HEK293 (cell line): ENCODE data around the gene H3-3A.

Experiments used
- BCL11A ChIP-seq: fragments of 450-650 bp; formaldehyde crosslinking; IDR thresholded peaks from 2 replicates; pipeline ENCODE4 v1.5.1; 2016; ENCODE audit warnings: low read depth, missing biosample characterization, missing genetic modification characterization
- BCL11B ChIP-seq: fragments of 450-650 bp; formaldehyde crosslinking; IDR thresholded peaks from 2 replicates; pipeline ENCODE4 v1.5.1; 2016; ENCODE audit warnings: low read depth, missing biosample characterization, missing genetic modification characterization
- HOXA7 ChIP-seq: sonication (generic); formaldehyde crosslinking; IDR thresholded peaks from 2 replicates; pipeline ENCODE4 v1.8.1; 2022; ENCODE audit warnings: missing genetic modification reagents, borderline replicate concordance
- KLF8 ChIP-seq: fragments of 450-650 bp; formaldehyde crosslinking; IDR thresholded peaks from 2 replicates; pipeline ENCODE4 v1.5.1; 2016; ENCODE audit warnings: missing biosample characterization, missing genetic modification characterization
- MZF1 ChIP-seq: fragments of 450-650 bp; formaldehyde crosslinking; IDR thresholded peaks from 2 replicates; pipeline ENCODE4 v1.5.1; 2017; ENCODE audit warnings: missing biosample characterization, missing genetic modification characterization, borderline replicate concordance
- RBAK ChIP-seq: fragments of 450-650 bp; formaldehyde crosslinking; IDR thresholded peaks from 2 replicates; pipeline ENCODE4 v1.5.1; 2016; ENCODE audit warnings: missing biosample characterization, missing genetic modification characterization
- REPIN1 ChIP-seq: fragments of 450-650 bp; formaldehyde crosslinking; IDR thresholded peaks from 2 replicates; pipeline ENCODE4 v1.5.1; 2017; ENCODE audit warnings: missing biosample characterization, missing genetic modification characterization, low read depth
- SETDB1 ChIP-seq: IDR thresholded peaks from one replicate; pipeline ENCODE4 v1.6.1; 2017; ENCODE audit warnings: mild to moderate bottlenecking, low read length, moderate library complexity, mixed read lengths; ENCODE audit not compliant: insufficient read length
- YY2 ChIP-seq: fragments of 450-650 bp; formaldehyde crosslinking; IDR thresholded peaks from 2 replicates; pipeline ENCODE4 v1.5.1; 2016; ENCODE audit warnings: missing biosample characterization, missing genetic modification characterization
- ZBTB20 ChIP-seq: fragments of 450-650 bp; formaldehyde crosslinking; IDR thresholded peaks from 2 replicates; pipeline ENCODE4 v1.5.1; 2016; ENCODE audit warnings: missing biosample characterization, missing genetic modification characterization
- ZFP3 ChIP-seq: fragments of 450-650 bp; formaldehyde crosslinking; IDR thresholded peaks from 2 replicates; pipeline ENCODE4 v1.5.1; 2016; ENCODE audit warnings: low read depth, missing biosample characterization, missing genetic modification characterization
- ZNF10 ChIP-seq: fragments of 450-650 bp; formaldehyde crosslinking; IDR thresholded peaks from 2 replicates; pipeline ENCODE4 v1.5.1; 2017; ENCODE audit warnings: missing biosample characterization, missing genetic modification characterization
- ZNF112 ChIP-seq: fragments of 450-650 bp; formaldehyde crosslinking; IDR thresholded peaks from 2 replicates; pipeline ENCODE4 v1.5.0; 2017; ENCODE audit warnings: missing biosample characterization, missing genetic modification characterization
- ZNF114 ChIP-seq: fragments of 450-650 bp; formaldehyde crosslinking; IDR thresholded peaks from 2 replicates; pipeline ENCODE4 v1.5.0; 2017; ENCODE audit warnings: missing biosample characterization, missing genetic modification characterization
- ZNF214 ChIP-seq: fragments of 450-650 bp; formaldehyde crosslinking; IDR thresholded peaks from 2 replicates; pipeline ENCODE4 v1.5.1; 2017; ENCODE audit warnings: missing biosample characterization, mild to moderate bottlenecking, missing genetic modification characterization, borderline replicate concordance
- ZNF23 ChIP-seq: fragments of 450-650 bp; formaldehyde crosslinking; IDR thresholded peaks from 2 replicates; pipeline ENCODE4 v1.5.1; 2016; ENCODE audit warnings: missing biosample characterization, missing genetic modification characterization, borderline replicate concordance
- ZNF302 ChIP-seq: fragments of 450-650 bp; formaldehyde crosslinking; IDR thresholded peaks from 2 replicates; pipeline ENCODE4 v1.5.1; 2016; ENCODE audit warnings: missing biosample characterization, missing genetic modification characterization, low read depth
- ZNF341 ChIP-seq: fragments of 450-650 bp; formaldehyde crosslinking; IDR thresholded peaks from 2 replicates; pipeline ENCODE4; 2016; ENCODE audit warnings: low read depth, missing biosample characterization, missing genetic modification characterization
- ZNF354C ChIP-seq: fragments of 450-650 bp; formaldehyde crosslinking; IDR thresholded peaks from 2 replicates; pipeline ENCODE4 v1.5.1; 2016; ENCODE audit warnings: missing biosample characterization, missing genetic modification characterization, low read depth, borderline replicate concordance
- ZNF423 ChIP-seq: fragments of 450-650 bp; formaldehyde crosslinking; IDR thresholded peaks from 2 replicates; pipeline ENCODE4 v1.5.1; 2016; ENCODE audit warnings: missing biosample characterization, missing genetic modification characterization
- ZNF473 ChIP-seq: fragments of 450-650 bp; formaldehyde crosslinking; IDR thresholded peaks from 2 replicates; pipeline ENCODE4 v1.5.1; 2017; ENCODE audit warnings: missing biosample characterization, missing genetic modification characterization
- ZNF561 ChIP-seq: fragments of 450-650 bp; IDR thresholded peaks from 2 replicates; pipeline ENCODE4 v1.5.1; 2018; ENCODE audit warnings: missing biosample characterization, missing genetic modification characterization, borderline replicate concordance
- ZNF571 ChIP-seq: fragments of 450-650 bp; formaldehyde crosslinking; IDR thresholded peaks from 2 replicates; pipeline ENCODE4 v1.5.0; 2017; ENCODE audit warnings: missing biosample characterization, missing genetic modification characterization
- ZNF585B ChIP-seq: fragments of 450-650 bp; formaldehyde crosslinking; IDR thresholded peaks from 2 replicates; pipeline ENCODE4 v1.5.1; 2016; ENCODE audit warnings: missing biosample characterization, missing genetic modification characterization
- ZNF600 ChIP-seq: fragments of 450-650 bp; formaldehyde crosslinking; IDR thresholded peaks from 2 replicates; pipeline ENCODE4 v1.5.1; 2016; ENCODE audit warnings: missing biosample characterization, missing genetic modification characterization
- ZNF610 ChIP-seq: fragments of 450-650 bp; formaldehyde crosslinking; IDR thresholded peaks from 2 replicates; pipeline ENCODE4 v1.5.1; 2016; ENCODE audit warnings: missing biosample characterization, missing genetic modification characterization, borderline replicate concordance
- TF ChIP-seq, protein P1 (sequence below): fragments of 450-650 bp; formaldehyde crosslinking; IDR thresholded peaks from 2 replicates; pipeline ENCODE4 v1.5.1; 2017; ENCODE audit warnings: missing biosample characterization, missing genetic modification characterization
- TF ChIP-seq, protein P2 (sequence below): sonication (generic); formaldehyde crosslinking; IDR thresholded peaks from 2 replicates; pipeline ENCODE4 v1.8.1; 2022; ENCODE audit warnings: mild to moderate bottlenecking, moderate library complexity, missing genetic modification reagents
- TF ChIP-seq, protein P3 (sequence below): fragments of 450-650 bp; formaldehyde crosslinking; IDR thresholded peaks from 2 replicates; pipeline ENCODE4 v1.5.1; 2016; ENCODE audit warnings: missing biosample characterization, missing genetic modification characterization
- TF ChIP-seq, protein P4 (sequence below): fragments of 450-650 bp; formaldehyde crosslinking; IDR thresholded peaks from 2 replicates; pipeline ENCODE4 v1.5.1; 2016; ENCODE audit warnings: missing biosample characterization, missing genetic modification characterization
- TF ChIP-seq, protein P5 (sequence below): fragments of 450-650 bp; formaldehyde crosslinking; IDR thresholded peaks from 2 replicates; pipeline ENCODE4 v1.5.1; 2016; ENCODE audit warnings: missing biosample characterization, missing genetic modification characterization
- TF ChIP-seq, protein P6 (sequence below): fragments of 450-650 bp; formaldehyde crosslinking; IDR thresholded peaks from 2 replicates; pipeline ENCODE4 v1.5.1; 2017; ENCODE audit warnings: missing biosample characterization, missing genetic modification characterization
- TF ChIP-seq, protein P7 (sequence below): fragments of 450-650 bp; formaldehyde crosslinking; IDR thresholded peaks from 2 replicates; pipeline ENCODE4; 2016; ENCODE audit warnings: missing biosample characterization, missing genetic modification characterization

H3-3A gene

DNA sequence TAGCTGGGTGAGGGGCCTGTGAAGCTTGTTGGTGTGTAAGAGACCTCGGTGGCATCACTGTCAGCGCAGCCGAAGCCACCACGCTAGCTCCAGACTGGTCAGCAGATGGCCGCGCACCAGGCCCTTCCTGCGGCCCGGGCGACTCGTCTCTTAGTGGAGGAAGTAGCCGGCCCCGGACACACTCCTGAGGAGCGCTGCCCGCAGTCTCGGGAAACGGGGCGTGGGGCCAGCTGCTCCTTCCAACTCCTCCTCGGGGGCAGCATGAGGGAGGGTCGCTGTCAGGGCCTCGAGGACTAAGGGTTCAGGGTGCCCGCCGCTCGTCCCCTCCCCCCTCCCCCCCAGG is 20.4 kb downstream of the H3-3A start (continued):
- TF ChIP-seq, protein P1, sequence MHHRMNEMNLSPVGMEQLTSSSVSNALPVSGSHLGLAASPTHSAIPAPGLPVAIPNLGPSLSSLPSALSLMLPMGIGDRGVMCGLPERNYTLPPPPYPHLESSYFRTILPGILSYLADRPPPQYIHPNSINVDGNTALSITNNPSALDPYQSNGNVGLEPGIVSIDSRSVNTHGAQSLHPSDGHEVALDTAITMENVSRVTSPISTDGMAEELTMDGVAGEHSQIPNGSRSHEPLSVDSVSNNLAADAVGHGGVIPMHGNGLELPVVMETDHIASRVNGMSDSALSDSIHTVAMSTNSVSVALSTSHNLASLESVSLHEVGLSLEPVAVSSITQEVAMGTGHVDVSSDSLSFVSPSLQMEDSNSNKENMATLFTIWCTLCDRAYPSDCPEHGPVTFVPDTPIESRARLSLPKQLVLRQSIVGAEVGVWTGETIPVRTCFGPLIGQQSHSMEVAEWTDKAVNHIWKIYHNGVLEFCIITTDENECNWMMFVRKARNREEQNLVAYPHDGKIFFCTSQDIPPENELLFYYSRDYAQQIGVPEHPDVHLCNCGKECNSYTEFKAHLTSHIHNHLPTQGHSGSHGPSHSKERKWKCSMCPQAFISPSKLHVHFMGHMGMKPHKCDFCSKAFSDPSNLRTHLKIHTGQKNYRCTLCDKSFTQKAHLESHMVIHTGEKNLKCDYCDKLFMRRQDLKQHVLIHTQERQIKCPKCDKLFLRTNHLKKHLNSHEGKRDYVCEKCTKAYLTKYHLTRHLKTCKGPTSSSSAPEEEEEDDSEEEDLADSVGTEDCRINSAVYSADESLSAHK, result no peak
- TF ChIP-seq ZNF23 (tag by site-specific recombination) (no peak), ZFP3 (tag by site-specific recombination) (no peak), YY2 (tag by site-specific recombination) (no peak), ZNF600 (tag by site-specific recombination) (peak; percentile 72), ZNF610 (tag by site-specific recombination) (no peak), ZBTB20 (tag by site-specific recombination) (peak; percentile 76), HOXA7 (CRISPR knock-in tag) (no peak), KLF8 (tag by site-specific recombination) (no peak), SETDB1 (no peak), RBAK (tag by site-specific recombination) (no peak), BCL11B (tag by site-specific recombination) (no peak), ZNF473 (no peak), ZNF561 (tag by site-specific recombination) (no peak), ZNF341 (tag by site-specific recombination) (no peak), MZF1 (tag by site-specific recombination) (no peak; the same call in 1 of the 2 replicates), BCL11A (tag by site-specific recombination) (0 out of 2 replicates have a peak, but pooled peaks have one; percentile 11), ZNF10 (no peak), ZNF302 (tag by site-specific recombination) (no peak), ZNF114 (tag by site-specific recombination) (no peak), ZNF354C (tag by site-specific recombination) (no peak), ZNF112 (tag by site-specific recombination) (no peak), ZNF585B (no peak), ZNF571 (tag by site-specific recombination) (no peak), ZNF214 (tag by site-specific recombination) (no peak), ZNF423 (tag by site-specific recombination) (peak; percentile 16; the same call in 1 of the 2 replicates), REPIN1 (tag by site-specific recombination) (no peak)
- TF ChIP-seq, protein P2, sequence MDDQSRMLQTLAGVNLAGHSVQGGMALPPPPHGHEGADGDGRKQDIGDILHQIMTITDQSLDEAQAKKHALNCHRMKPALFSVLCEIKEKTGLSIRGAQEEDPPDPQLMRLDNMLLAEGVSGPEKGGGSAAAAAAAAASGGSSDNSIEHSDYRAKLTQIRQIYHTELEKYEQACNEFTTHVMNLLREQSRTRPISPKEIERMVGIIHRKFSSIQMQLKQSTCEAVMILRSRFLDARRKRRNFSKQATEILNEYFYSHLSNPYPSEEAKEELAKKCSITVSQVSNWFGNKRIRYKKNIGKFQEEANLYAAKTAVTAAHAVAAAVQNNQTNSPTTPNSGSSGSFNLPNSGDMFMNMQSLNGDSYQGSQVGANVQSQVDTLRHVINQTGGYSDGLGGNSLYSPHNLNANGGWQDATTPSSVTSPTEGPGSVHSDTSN (CRISPR knock-in tag), result 0 out of 2 replicates have a peak, but pooled peaks have one; percentile 17
- TF ChIP-seq, protein P3, sequence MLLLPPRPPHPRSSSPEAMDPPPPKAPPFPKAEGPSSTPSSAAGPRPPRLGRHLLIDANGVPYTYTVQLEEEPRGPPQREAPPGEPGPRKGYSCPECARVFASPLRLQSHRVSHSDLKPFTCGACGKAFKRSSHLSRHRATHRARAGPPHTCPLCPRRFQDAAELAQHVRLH (tag by site-specific recombination), result no peak
- TF ChIP-seq, protein P4, sequence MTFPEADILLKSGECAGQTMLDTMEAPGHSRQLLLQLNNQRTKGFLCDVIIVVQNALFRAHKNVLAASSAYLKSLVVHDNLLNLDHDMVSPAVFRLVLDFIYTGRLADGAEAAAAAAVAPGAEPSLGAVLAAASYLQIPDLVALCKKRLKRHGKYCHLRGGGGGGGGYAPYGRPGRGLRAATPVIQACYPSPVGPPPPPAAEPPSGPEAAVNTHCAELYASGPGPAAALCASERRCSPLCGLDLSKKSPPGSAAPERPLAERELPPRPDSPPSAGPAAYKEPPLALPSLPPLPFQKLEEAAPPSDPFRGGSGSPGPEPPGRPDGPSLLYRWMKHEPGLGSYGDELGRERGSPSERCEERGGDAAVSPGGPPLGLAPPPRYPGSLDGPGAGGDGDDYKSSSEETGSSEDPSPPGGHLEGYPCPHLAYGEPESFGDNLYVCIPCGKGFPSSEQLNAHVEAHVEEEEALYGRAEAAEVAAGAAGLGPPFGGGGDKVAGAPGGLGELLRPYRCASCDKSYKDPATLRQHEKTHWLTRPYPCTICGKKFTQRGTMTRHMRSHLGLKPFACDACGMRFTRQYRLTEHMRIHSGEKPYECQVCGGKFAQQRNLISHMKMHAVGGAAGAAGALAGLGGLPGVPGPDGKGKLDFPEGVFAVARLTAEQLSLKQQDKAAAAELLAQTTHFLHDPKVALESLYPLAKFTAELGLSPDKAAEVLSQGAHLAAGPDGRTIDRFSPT (tag by site-specific recombination), result no peak
- TF ChIP-seq, protein P5, sequence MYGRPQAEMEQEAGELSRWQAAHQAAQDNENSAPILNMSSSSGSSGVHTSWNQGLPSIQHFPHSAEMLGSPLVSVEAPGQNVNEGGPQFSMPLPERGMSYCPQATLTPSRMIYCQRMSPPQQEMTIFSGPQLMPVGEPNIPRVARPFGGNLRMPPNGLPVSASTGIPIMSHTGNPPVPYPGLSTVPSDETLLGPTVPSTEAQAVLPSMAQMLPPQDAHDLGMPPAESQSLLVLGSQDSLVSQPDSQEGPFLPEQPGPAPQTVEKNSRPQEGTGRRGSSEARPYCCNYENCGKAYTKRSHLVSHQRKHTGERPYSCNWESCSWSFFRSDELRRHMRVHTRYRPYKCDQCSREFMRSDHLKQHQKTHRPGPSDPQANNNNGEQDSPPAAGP (tag by site-specific recombination), result no peak
- TF ChIP-seq, protein P6, sequence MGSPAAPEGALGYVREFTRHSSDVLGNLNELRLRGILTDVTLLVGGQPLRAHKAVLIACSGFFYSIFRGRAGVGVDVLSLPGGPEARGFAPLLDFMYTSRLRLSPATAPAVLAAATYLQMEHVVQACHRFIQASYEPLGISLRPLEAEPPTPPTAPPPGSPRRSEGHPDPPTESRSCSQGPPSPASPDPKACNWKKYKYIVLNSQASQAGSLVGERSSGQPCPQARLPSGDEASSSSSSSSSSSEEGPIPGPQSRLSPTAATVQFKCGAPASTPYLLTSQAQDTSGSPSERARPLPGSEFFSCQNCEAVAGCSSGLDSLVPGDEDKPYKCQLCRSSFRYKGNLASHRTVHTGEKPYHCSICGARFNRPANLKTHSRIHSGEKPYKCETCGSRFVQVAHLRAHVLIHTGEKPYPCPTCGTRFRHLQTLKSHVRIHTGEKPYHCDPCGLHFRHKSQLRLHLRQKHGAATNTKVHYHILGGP (tag by site-specific recombination), result no peak
- TF ChIP-seq, protein P7, sequence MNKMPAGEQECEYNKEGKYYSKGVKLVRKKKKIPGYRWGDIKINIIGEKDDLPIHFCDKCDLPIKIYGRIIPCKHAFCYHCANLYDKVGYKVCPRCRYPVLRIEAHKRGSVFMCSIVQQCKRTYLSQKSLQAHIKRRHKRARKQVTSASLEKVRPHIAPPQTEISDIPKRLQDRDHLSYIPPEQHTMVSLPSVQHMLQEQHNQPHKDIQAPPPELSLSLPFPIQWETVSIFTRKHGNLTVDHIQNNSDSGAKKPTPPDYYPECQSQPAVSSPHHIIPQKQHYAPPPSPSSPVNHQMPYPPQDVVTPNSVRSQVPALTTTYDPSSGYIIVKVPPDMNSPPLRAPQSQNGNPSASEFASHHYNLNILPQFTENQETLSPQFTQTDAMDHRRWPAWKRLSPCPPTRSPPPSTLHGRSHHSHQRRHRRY, result no peak
